Measurements from ENCODE around the gene EVL. TPM values are rescaled to one million over a fixed set of nuclear protein-coding genes. Genes with fewer than 3 reads are reported as not detected.

The EVL gene
- total RNA-seq, 5 donors from 2014 or later (not counting 1 experiment from before 2014, with no cell fraction given): 1,049 to 1,157 (median 1,125) TPM

DNA sequence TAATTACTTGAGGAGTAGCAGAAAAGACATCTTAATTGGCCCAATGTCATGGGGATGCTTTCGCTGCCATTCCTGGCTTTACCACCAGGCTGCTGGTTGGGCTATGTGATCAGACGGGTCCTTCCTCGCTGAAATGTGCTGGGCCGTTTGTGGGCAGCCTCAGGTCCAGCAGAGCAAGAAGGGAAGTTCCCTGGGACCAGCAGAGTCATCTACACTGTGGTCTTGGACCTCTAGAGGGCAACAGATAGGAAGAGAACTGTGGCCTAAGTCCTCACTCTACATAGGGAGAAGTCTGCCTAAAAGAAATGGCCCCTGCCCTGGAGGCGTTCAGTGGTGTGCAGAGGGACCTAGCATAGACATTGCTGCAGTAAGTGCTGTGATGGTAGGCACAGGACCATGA, 10.9 kb downstream of the EVL start:
- Histone ChIP-seq H3K27me3 (replicated peaks in 1 of 2; ENCODE audit: control insufficient read depth in 2 of 2, extremely low read depth in 1 of 2, insufficient read depth in 2 of 2, low read length in 1 of 2) (no peaks in the 10 kb centered on the region), H3K4me3 (ENCODE audit: control insufficient read depth in 1 of 2, extremely low read depth in 1 of 2, low read length in 1 of 2) (peak overlapping the region; percentile 1), H3K36me3 (ENCODE audit: control insufficient read depth in 2 of 2, extremely low read depth in 1 of 2, insufficient read depth in 1 of 2, low read length in 1 of 2) (peaks cover 7 to 67% of the 10 kb centered on the region in 2 donors), H3K4me1 (ENCODE audit: control insufficient read depth in 1 of 2, extremely low read depth in 1 of 2, insufficient read depth in 2 of 2, low read length in 2 of 2) (peaks cover 92 to 98% of the 10 kb centered on the region in 2 experiments), H3K9me3 (no peaks in the 10 kb centered on the region), H3K27ac (ENCODE audit: low read length) (peak overlapping the region; percentile 66)
- WGBS (ENCODE audit: insufficient coverage): 29% methylated on average over 5 of the region's 5 CpGs
- ChIA-PET POLR2A (interaction anchor here in 1 of 2 donors (0.5 to 0.6 kb wide), 3 partner anchors 15 to 39 kb away, joined by 3 to 13 read pairs (median 3); no protein-coding TSS in a partner anchor), CTCF (interaction anchor here (1.1 to 9.8 kb wide), 3 partner anchors 15 to 32 kb away, joined by 3 to 174 read pairs (median 4); no protein-coding TSS in a partner anchor)
- peak in 1 of 4 experiments; percentile 3 for ATAC-seq (replicated peaks in 1 of 4)
- Mint-ChIP-seq H3K9me3 (no peaks in the 10 kb centered on the region), H3K36me3 (peaks cover 56% of the 10 kb centered on the region), H3K4me3 (peak overlapping the region; percentile 69 to 87 (median 70)), H3K27ac (peak overlapping the region; percentile 98), H3K27me3 (no peaks in the 10 kb centered on the region), H3K4me1 (peaks cover 95 to 99% (median 96%) of the 10 kb centered on the region in 3 donors)
- DNase-seq: peak in 8 of 35 experiments; percentile 35 to 67 (median 46)

DNA sequence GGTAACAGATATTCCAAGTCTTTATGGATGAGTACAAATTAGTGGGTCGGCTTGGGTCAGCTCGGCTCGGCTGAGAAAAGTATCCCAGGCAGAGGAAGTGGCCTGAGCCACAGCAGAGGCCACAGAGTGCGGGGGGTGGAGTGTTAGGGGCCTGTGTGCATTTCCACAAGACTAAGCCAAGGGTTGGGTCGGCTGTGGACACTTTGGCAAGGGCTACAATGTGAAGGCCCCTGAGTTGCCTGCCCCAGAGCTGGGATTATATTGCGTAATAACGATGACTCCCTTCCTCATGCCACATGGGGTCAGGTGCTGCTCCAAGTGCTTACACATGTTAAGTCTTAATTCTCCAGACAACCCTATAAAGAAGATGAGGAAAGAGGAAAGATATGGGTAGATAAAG, 11.4 kb downstream of the EVL start:
- H3K36me3 ChIP-seq (ENCODE audit: control insufficient read depth in 2 of 2, extremely low read depth in 1 of 2, insufficient read depth in 1 of 2, low read length in 1 of 2): peaks cover 7 to 65% of the 10 kb centered on the region in 2 donors
- WGBS (ENCODE audit: insufficient coverage): 0% methylated on average over 1 of the region's 7 CpGs
- peak overlapping the region; percentile 69 to 87 (median 70) for H3K4me3 Mint-ChIP-seq
- ATAC-seq (replicated peaks in 1 of 4): no peak
- no peaks in the 10 kb centered on the region for H3K27me3 ChIP-seq (replicated peaks in 1 of 2; ENCODE audit: control insufficient read depth in 2 of 2, extremely low read depth in 1 of 2, insufficient read depth in 2 of 2, low read length in 1 of 2)
- CTCF ChIA-PET: interaction anchor here (0.8 to 9.8 kb wide), 4 partner anchors 9 to 31 kb away, joined by 3 to 174 read pairs (median 4); no protein-coding TSS in a partner anchor
- H3K4me1 Mint-ChIP-seq: peaks cover 96 to 100% (median 97%) of the 10 kb centered on the region in 3 donors
- DNase-seq: no peak
- no peaks in the 10 kb centered on the region for H3K9me3 Mint-ChIP-seq
- POLR2A ChIA-PET: interaction anchor here (0.6 kb wide), 3 partner anchors 23 to 28 kb away, joined by 3 to 5 read pairs (median 4); no protein-coding TSS in a partner anchor
- H3K4me3 ChIP-seq (ENCODE audit: control insufficient read depth in 1 of 2, extremely low read depth in 1 of 2, low read length in 1 of 2): peak overlapping the region; percentile 1
- no peaks in the 10 kb centered on the region for H3K27me3 Mint-ChIP-seq
- no peaks in the 10 kb centered on the region for H3K9me3 ChIP-seq
- H3K36me3 Mint-ChIP-seq: peaks cover 58% of the 10 kb centered on the region
- peak overlapping the region; percentile 98 for H3K27ac Mint-ChIP-seq
- peak overlapping the region; percentile 66 for H3K27ac ChIP-seq (ENCODE audit: low read length)
- peaks cover 91 to 98% of the 10 kb centered on the region in 2 experiments for H3K4me1 ChIP-seq (ENCODE audit: control insufficient read depth in 1 of 2, extremely low read depth in 1 of 2, insufficient read depth in 2 of 2, low read length in 2 of 2)

DNA sequence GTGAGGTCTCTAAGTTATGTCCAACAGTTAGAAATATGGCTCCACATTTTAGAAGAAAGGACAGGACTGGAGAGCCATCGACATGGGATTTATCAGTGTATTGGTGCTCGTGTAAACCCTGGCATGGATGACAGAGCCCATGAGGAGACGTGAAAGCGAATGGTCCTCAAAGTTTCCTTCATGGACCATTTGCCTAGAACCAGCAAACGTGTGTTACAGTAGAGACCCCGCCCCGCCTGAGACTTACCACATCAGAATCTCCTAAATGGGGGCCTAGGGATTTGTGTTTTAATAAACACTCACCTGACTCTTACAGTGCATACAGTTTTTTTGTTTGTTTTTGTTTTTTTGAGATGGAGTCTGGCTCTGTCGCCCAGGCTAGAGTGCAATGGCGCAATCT, 12.2 kb downstream of the EVL start:
- Mint-ChIP-seq H3K4me1 (peaks cover 97 to 100% (median 98%) of the 10 kb centered on the region in 3 donors), H3K27me3 (no peaks in the 10 kb centered on the region), H3K4me3 (peak overlapping the region; percentile 69 to 87 (median 69)), H3K36me3 (peaks cover 63% of the 10 kb centered on the region), H3K9me3 (no peaks in the 10 kb centered on the region), H3K27ac (peak overlapping the region; percentile 98)
- H3K27me3 ChIP-seq (replicated peaks in 1 of 2; ENCODE audit: control insufficient read depth in 2 of 2, extremely low read depth in 1 of 2, insufficient read depth in 2 of 2, low read length in 1 of 2): no peaks in the 10 kb centered on the region
- ChIA-PET CTCF (interaction anchor here (1.0 to 9.8 kb wide), 5 partner anchors 10 to 30 kb away, joined by 3 to 174 read pairs (median 3); no protein-coding TSS in a partner anchor), POLR2A (interaction anchor here in 1 of 2 donors (0.6 kb wide), 1 partner anchor 22 kb away, joined by 5 read pairs; no protein-coding TSS in a partner anchor)
- no peak for ATAC-seq (replicated peaks in 1 of 4)
- H3K9me3 ChIP-seq: no peaks in the 10 kb centered on the region
- peak overlapping the region; percentile 66 for H3K27ac ChIP-seq (ENCODE audit: low read length)
- H3K36me3 ChIP-seq (ENCODE audit: control insufficient read depth in 2 of 2, extremely low read depth in 1 of 2, insufficient read depth in 1 of 2, low read length in 1 of 2): peaks cover 7 to 60% of the 10 kb centered on the region in 2 donors
- WGBS (ENCODE audit: insufficient coverage): 50% methylated on average over 2 of the region's 9 CpGs
- no peak overlapping the region for H3K4me3 ChIP-seq (ENCODE audit: control insufficient read depth in 1 of 2, extremely low read depth in 1 of 2, low read length in 1 of 2)
- DNase-seq: no peak
- peaks cover 87 to 98% of the 10 kb centered on the region in 2 experiments for H3K4me1 ChIP-seq (ENCODE audit: control insufficient read depth in 1 of 2, extremely low read depth in 1 of 2, insufficient read depth in 2 of 2, low read length in 2 of 2)

GRCh38 chr14:100078216-100078803, 13.1 kb downstream of the EVL start:
- Mint-ChIP-seq H3K36me3 (peaks cover 58% of the 10 kb centered on the region), H3K4me1 (peaks cover 97 to 100% (median 98%) of the 10 kb centered on the region in 3 donors), H3K27me3 (no peaks in the 10 kb centered on the region), H3K27ac (peak overlapping the region; percentile 98), H3K9me3 (no peaks in the 10 kb centered on the region), H3K4me3 (peak overlapping the region; percentile 69 to 87 (median 69))
- CTCF ChIA-PET: interaction anchor here (1.0 to 6.1 kb wide), 11 partner anchors 8 to 143 kb away, joined by 3 to 143 read pairs (median 11); partner anchors contain the start of gene EVL (in 1 of the 2)
- POLR2A ChIA-PET: interaction anchor here (1.7 to 4.7 kb wide), 3 partner anchors 8 to 12 kb away, joined by 7 to 55 read pairs (median 27); partner anchors contain the start of gene EVL (in 1 of the 2)
- Histone ChIP-seq H3K27ac (ENCODE audit: low read length) (peak overlapping the region; percentile 60), H3K27me3 (replicated peaks in 1 of 2; ENCODE audit: control insufficient read depth in 2 of 2, extremely low read depth in 1 of 2, insufficient read depth in 2 of 2, low read length in 1 of 2) (no peaks in the 10 kb centered on the region), H3K9me3 (no peaks in the 10 kb centered on the region), H3K36me3 (ENCODE audit: control insufficient read depth in 2 of 2, extremely low read depth in 1 of 2, insufficient read depth in 1 of 2, low read length in 1 of 2) (peaks cover 5 to 60% of the 10 kb centered on the region in 2 donors), H3K4me1 (ENCODE audit: control insufficient read depth in 1 of 2, extremely low read depth in 1 of 2, insufficient read depth in 2 of 2, low read length in 2 of 2) (peaks cover 87 to 98% of the 10 kb centered on the region in 2 experiments), H3K4me3 (ENCODE audit: control insufficient read depth in 1 of 2, extremely low read depth in 1 of 2, low read length in 1 of 2) (peak overlapping the region; percentile 31 to 53)
- 18% methylated on average over 9 of the region's 10 CpGs for WGBS (ENCODE audit: insufficient coverage)
- no peak for ATAC-seq (replicated peaks in 1 of 4)
- no peak for DNase-seq

DNA sequence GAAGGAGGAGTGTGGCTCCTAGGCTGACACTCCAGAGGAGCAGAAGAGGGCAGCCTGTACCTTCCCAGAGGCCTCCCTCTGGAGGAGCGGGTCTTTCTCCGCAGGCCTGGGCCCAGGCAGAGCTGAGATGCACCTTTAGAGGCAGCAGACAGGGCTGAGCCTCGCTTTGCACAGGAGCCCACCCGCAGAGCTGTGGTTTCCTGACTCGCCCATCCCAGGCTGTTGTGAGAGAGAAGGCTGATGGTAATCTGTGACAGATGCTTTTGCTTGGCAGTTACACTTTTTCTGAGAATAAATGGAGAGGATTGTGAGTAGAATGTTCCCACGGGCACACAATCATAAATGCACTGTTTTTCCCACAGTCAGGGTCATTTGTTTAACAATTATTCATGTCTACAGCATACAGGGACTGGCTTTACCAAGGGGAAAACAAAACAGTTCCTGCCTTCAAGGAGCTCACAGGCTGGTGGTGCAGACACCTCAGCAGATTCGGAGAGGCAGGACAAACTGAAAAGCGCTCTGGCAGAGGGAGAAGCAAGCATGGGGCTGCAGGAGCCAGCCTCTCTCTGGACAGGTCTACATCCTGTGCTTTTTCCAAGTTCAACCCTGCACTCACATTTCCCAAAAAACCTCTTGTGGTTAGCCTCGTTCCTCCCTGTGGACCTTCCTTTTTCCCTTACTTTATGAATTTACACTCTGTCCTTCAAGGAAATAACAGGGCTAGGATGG, 13.9 kb downstream of the EVL start:
- DNase-seq (peak; percentile 67 to 92 (median 85)), ATAC-seq (replicated peaks in 1 of 4) (peak; percentile 82 to 88 (median 84))
- ChIA-PET POLR2A (interaction anchor here (0.6 to 4.7 kb wide), 9 partner anchors 7 to 74 kb away, joined by 3 to 55 read pairs (median 6); partner anchors contain the start of gene EVL (in 1 of the 2)), CTCF (interaction anchor here (0.7 to 6.1 kb wide), 13 partner anchors 9 to 142 kb away, joined by 3 to 143 read pairs (median 7); partner anchors contain the start of gene EVL (in 1 of the 2))
- Histone ChIP-seq H3K4me1 (ENCODE audit: control insufficient read depth in 1 of 2, extremely low read depth in 1 of 2, insufficient read depth in 2 of 2, low read length in 2 of 2) (peaks cover 89 to 96% of the 10 kb centered on the region in 2 experiments), H3K4me3 (ENCODE audit: control insufficient read depth in 1 of 2, extremely low read depth in 1 of 2, low read length in 1 of 2) (peak overlapping the region; percentile 31 to 58), H3K27me3 (replicated peaks in 1 of 2; ENCODE audit: control insufficient read depth in 2 of 2, extremely low read depth in 1 of 2, insufficient read depth in 2 of 2, low read length in 1 of 2) (no peaks in the 10 kb centered on the region), H3K36me3 (ENCODE audit: control insufficient read depth in 2 of 2, extremely low read depth in 1 of 2, insufficient read depth in 1 of 2, low read length in 1 of 2) (peaks cover 5 to 58% of the 10 kb centered on the region in 2 donors), H3K9me3 (no peaks in the 10 kb centered on the region), H3K27ac (ENCODE audit: low read length) (peak overlapping the region; percentile 60)
- peak overlapping the region; percentile 69 to 87 (median 69) for H3K4me3 Mint-ChIP-seq
- H3K9me3 Mint-ChIP-seq: no peaks in the 10 kb centered on the region
- peaks cover 54% of the 10 kb centered on the region for H3K36me3 Mint-ChIP-seq
- peak overlapping the region; percentile 98 for H3K27ac Mint-ChIP-seq
- no peaks in the 10 kb centered on the region for H3K27me3 Mint-ChIP-seq
- H3K4me1 Mint-ChIP-seq: peaks cover 99 to 100% (median 99%) of the 10 kb centered on the region in 3 donors
- WGBS (ENCODE audit: insufficient coverage): 0% methylated on average over 8 of the region's 9 CpGs

Data from T-cell (primary cell).